Activated gamma-delta T cell (primary cell): ENCODE measurements around the gene ABCG2.

Source experiments
- DNase-seq: peaks from one replicate; lab custom pipeline; 2025; lab: John Stamatoyannopoulos, UW

Gene ABCG2

GRCh38 chr4:88064410-88064809, 94.0 kb downstream of the ABCG2 start:
- DNase-seq = no peak

- no peak for DNase-seq
These were observed 94.7 kb downstream of the ABCG2 start for GRCh38 chr4:88063634-88064296.

GRCh38 chr4:88062843-88063242, 95.6 kb downstream of the ABCG2 start:
- DNase-seq = no peak

GRCh38 chr4:88062311-88062710, 96.1 kb downstream of the ABCG2 start:
- DNase-seq = no peak

GRCh38 chr4:88060431-88060830, 98.0 kb downstream of the ABCG2 start:
- DNase-seq = no peak

- DNase-seq = no peak
These were observed 98.7 kb downstream of the ABCG2 start for GRCh38 chr4:88059766-88060165.

GRCh38 chr4:88058295-88058694, 100.1 kb downstream of the ABCG2 start:
- no peak for DNase-seq

GRCh38 chr4:88054901-88055300, 103.5 kb downstream of the ABCG2 start:
- no peak for DNase-seq

- no peak for DNase-seq
These were observed 104.2 kb downstream of the ABCG2 start for GRCh38 chr4:88054229-88054628.

- DNase-seq = no peak
These were observed 113.4 kb downstream of the ABCG2 start for GRCh38 chr4:88045021-88045420.

- DNase-seq = no peak
These were observed 114.7 kb downstream of the ABCG2 start for GRCh38 chr4:88043586-88044340.

- no peak for DNase-seq
These were observed 115.4 kb downstream of the ABCG2 start for GRCh38 chr4:88043001-88043400.

- no peak for DNase-seq
These were observed 116.8 kb downstream of the ABCG2 start for GRCh38 chr4:88041626-88042025.

GRCh38 chr4:88040707-88041106, 117.7 kb downstream of the ABCG2 start:
- DNase-seq = no peak
